Measurements from ENCODE around the gene PIK3C2A. TPM values are rescaled to one million over a fixed set of nuclear protein-coding genes. Genes with fewer than 3 reads are reported as not detected.

PIK3C2A gene
- total RNA-seq, 2 experiments from 2014 or later: 21.5 to 24.9 TPM

DNA sequence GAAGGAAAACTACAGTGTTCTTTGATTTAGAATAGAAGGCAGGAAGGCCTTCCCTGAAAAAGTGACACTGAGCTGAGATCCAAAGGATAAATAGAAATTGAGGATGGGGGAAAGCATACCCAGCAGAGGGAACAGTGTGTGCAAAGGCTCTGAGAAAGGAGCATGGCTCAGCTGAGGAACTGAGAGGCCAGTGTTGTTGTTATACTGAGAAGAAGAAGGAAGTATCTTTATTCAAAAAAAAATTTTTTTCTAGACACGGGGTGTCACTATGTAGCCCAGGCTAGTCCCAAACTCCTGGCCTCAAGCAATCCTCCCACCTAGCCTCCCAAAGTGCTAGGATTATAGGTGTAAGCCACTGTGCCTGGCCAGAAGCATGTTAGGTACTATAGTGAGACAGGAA, 3.5 kb upstream of the PIK3C2A start:
- peaks cover 27% of the 10 kb centered on the region for H3K4me1 Mint-ChIP-seq (ENCODE audit: low read depth)
- H3K9me3 Mint-ChIP-seq (ENCODE audit: insufficient read depth): peaks cover 7% of the 10 kb centered on the region
- DNase-seq: no peak
- peaks cover 4% of the 10 kb centered on the region for H3K27me3 Mint-ChIP-seq (ENCODE audit: low read depth)
- ChIA-PET POLR2A (no interaction called here), CTCF (interaction anchor here (1.0 kb wide), 1 partner anchor 66 kb away, joined by 3 read pairs; no protein-coding TSS in a partner anchor)
- H3K27ac Mint-ChIP-seq: no peak overlapping the region
- no peak for ATAC-seq
- no peak overlapping the region for H3K4me3 Mint-ChIP-seq
- no peaks in the 10 kb centered on the region for H3K36me3 Mint-ChIP-seq (ENCODE audit: low read depth)

DNA sequence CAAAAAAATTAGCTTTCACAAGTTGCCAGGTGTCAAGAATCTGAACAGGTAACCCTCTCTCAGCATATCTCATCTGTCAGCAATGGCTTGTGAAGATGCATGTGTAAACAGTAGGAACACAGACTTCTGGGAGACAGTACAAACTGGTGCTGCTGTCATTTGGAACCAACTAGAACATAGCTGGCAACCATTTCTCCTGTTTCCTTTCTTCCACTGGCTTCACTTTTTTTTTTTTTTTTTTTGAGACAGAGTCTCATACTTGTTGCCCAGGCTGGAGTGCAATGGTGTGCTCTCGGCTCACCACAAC, 2.1 kb upstream of the PIK3C2A start:
- CTCF ChIA-PET: interaction anchor here (0.6 to 1.5 kb wide), 5 partner anchors 10 to 145 kb away, joined by 3 to 5 read pairs (median 4); partner anchors contain the start of gene NUCB2
- Mint-ChIP-seq H3K9me3 (ENCODE audit: insufficient read depth) (peaks cover 7% of the 10 kb centered on the region), H3K27ac (no peak overlapping the region), H3K4me1 (ENCODE audit: low read depth) (peaks cover 33% of the 10 kb centered on the region), H3K4me3 (peak overlapping the region; percentile 99), H3K27me3 (ENCODE audit: low read depth) (no peaks in the 10 kb centered on the region), H3K36me3 (ENCODE audit: low read depth) (no peaks in the 10 kb centered on the region)
- POLR2A ChIA-PET: interaction anchor here (1.3 kb wide), 1 partner anchor 9 kb away, joined by 3 read pairs; no protein-coding TSS in a partner anchor
- ATAC-seq (no peak), DNase-seq (no peak)

DNA sequence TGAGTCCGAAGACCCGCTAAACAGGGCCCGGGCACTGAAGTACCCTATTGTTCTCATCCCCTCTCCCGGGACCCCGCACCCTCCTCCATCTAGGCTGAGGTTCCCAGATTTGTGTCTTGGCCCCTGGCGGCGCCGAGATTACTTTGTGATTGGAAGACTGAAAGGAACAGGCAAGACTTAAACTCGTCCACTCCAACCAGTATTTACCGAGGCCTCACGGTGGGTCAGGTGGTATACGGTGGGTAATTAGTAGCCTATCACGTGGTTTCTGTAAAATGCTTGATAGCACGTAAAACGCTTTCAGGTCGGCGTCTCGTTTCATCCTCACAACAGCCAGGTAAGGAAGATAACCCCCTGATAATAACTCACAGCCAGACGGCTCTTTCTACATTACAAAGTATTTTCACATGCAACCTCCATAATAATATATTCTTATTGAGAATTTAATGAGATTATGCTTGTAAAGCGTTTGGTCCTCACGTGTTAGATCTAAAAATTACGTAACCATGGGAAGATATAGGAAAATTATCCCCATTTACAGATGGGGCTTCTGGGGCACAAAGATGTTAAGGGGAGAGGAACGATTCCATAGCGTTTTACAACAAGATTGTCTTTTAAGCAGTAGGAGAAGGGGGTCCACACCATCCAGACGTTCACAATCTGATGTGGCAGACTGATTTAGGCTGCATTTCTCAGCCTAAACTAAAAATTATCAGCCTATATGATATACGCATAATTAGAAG, 642 bp upstream of the PIK3C2A start:
- POLR2A ChIA-PET: interaction anchor here (0.7 to 1.3 kb wide), 6 partner anchors 9 to 82 kb away, joined by 3 to 4 read pairs (median 3); partner anchors contain the start of gene NUCB2
- H3K27ac Mint-ChIP-seq: peak overlapping the region; percentile 98

DNA sequence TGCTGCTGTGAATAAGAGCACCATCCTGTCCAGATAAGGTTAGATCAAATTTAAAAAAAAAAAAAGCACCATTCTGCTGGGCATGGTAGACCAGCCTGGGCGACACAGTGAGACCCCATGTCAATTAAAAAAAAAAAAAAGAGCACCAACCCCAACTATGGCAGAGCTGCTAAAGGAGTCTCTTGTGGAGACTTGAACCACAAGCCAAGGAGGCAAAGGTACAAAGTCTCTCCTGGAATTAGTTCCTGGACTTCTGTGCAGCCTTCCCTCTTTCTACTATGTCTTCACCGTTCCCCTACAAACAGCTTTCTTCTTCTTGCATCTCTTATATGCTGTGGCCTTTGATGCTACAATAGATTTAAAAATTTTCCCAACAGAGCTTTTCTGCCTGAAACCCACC, 1.3 kb downstream of the PIK3C2A start:
- H3K27me3 Mint-ChIP-seq (ENCODE audit: low read depth): no peaks in the 10 kb centered on the region
- H3K4me3 Mint-ChIP-seq: peak overlapping the region; percentile 99
- peaks cover 35% of the 10 kb centered on the region for H3K4me1 Mint-ChIP-seq (ENCODE audit: low read depth)
- no peaks in the 10 kb centered on the region for H3K9me3 Mint-ChIP-seq (ENCODE audit: insufficient read depth)
- ATAC-seq: no peak
- no peak overlapping the region for H3K27ac Mint-ChIP-seq
- ChIA-PET POLR2A (interaction anchor here (0.6 kb wide), 1 partner anchor 233 kb away, joined by 4 read pairs; no protein-coding TSS in a partner anchor), CTCF (interaction anchor here (0.6 to 2.4 kb wide), 3 partner anchors 12 to 93 kb away, joined by 4 to 10 read pairs (median 4); no protein-coding TSS in a partner anchor)
- no peak for DNase-seq
- peaks cover 9% of the 10 kb centered on the region for H3K36me3 Mint-ChIP-seq (ENCODE audit: low read depth)

More for the DNA sequence above, 642 bp upstream of the PIK3C2A start:
- peaks cover 33% of the 10 kb centered on the region for H3K4me1 Mint-ChIP-seq (ENCODE audit: low read depth)
- CTCF ChIA-PET: interaction anchor here (0.6 to 2.4 kb wide), 4 partner anchors 10 to 145 kb away, joined by 3 to 10 read pairs (median 4); no protein-coding TSS in a partner anchor
- no peaks in the 10 kb centered on the region for H3K9me3 Mint-ChIP-seq (ENCODE audit: insufficient read depth)
- H3K4me3 Mint-ChIP-seq: peak overlapping the region; percentile 99
- H3K27me3 Mint-ChIP-seq (ENCODE audit: low read depth): no peaks in the 10 kb centered on the region
- ATAC-seq (peak; percentile 57), DNase-seq (peak; percentile 68)
- peaks cover 7% of the 10 kb centered on the region for H3K36me3 Mint-ChIP-seq (ENCODE audit: low read depth)

DNA sequence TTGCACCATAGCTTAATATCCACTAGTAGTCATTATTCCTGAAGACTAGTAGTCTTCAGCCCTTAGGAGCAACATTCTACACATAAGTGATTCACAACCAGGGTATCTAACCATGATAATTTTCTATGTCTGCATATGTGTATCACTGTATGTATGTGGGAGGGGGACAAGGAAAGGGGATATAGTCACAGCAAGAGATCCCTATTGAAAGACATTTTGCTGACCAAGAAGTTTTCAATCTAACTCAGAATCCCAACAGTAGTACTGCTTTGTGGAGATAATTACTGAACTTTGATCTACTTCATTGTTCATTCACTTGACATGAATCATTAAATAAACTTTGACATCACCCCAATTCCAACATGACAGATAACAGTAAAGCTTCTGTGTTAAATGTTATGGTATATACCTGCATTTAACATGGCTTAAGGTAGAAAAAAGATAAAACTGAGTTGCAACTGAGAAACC, 10.3 kb downstream of the PIK3C2A start:
- Mint-ChIP-seq H3K27me3 (ENCODE audit: low read depth) (no peaks in the 10 kb centered on the region), H3K4me1 (ENCODE audit: low read depth) (no peaks in the 10 kb centered on the region), H3K9me3 (ENCODE audit: insufficient read depth) (no peaks in the 10 kb centered on the region), H3K27ac (no peak overlapping the region), H3K36me3 (ENCODE audit: low read depth) (peaks cover 14% of the 10 kb centered on the region), H3K4me3 (no peak overlapping the region)
- POLR2A ChIA-PET: no interaction called here
- DNase-seq: no peak
- CTCF ChIA-PET: no interaction called here
- no peak for ATAC-seq

DNA sequence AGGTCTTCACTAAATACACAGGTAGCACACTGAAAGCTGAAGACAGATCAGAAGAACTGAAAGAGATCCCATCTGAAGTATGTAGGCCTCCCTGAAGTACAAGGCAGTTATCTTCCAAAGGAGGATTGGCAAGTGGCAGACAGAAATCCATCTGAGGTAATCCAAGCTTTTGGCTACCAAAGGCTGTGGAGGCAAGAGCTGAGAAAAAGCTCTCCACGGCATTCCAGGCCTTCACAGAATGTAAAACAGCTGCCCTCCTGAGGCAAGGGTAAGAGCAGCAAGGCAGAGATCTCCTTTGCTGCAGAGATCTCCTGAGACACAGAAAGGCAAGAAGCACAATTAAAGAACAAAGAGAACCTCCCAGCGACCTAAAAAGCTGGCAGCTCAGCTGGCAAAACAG, 19.1 kb downstream of the PIK3C2A start:
- no peak for ATAC-seq
- H3K27me3 Mint-ChIP-seq (ENCODE audit: low read depth): no peaks in the 10 kb centered on the region
- no peak overlapping the region for H3K27ac Mint-ChIP-seq
- H3K9me3 Mint-ChIP-seq (ENCODE audit: insufficient read depth): no peaks in the 10 kb centered on the region
- no peak overlapping the region for H3K4me3 Mint-ChIP-seq
- CTCF ChIA-PET: no interaction called here
- peaks cover 17% of the 10 kb centered on the region for H3K36me3 Mint-ChIP-seq (ENCODE audit: low read depth)
- POLR2A ChIA-PET: interaction anchor here (0.9 kb wide), 1 partner anchor 19 kb away, joined by 3 read pairs; the partner anchor contains the start of gene PIK3C2A
- no peaks in the 10 kb centered on the region for H3K4me1 Mint-ChIP-seq (ENCODE audit: low read depth)
- no peak for DNase-seq

DNA sequence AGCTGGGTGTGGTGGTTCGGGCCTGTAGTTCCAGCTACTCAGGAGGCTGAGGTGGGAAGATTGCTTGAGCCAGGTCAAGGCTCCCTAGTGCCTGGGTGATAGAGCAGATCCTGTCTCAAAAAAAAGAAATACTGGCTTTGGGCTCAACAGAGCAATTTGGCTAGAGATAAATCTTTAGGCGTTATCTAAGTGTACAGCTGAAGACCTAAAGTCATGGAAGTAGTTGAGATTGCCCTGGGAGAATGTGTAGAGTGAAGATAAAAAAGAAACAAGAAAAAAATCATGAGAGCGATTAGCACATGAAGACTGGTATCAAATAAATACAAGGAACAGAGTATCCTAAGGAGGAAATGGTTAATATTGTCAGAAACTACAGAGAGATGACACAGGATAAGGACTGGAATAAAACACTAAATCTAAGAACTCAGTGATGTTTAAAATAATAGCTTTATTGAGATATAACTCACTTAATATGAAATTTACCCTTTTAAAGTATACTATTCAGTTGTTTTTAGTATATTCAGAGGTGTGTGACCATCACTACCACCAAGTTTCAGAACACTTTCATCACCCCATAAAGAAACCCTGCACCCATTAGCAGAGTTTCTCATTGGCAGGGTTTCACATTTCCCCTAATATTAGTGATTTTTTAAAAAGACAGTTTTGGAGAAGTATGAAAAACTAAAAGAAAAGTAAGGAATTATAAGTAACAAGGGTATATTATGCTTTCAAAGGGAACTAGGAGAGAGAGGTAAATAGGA, 20.7 kb downstream of the PIK3C2A start:
- Mint-ChIP-seq H3K36me3 (ENCODE audit: low read depth) (peaks cover 9% of the 10 kb centered on the region), H3K27ac (no peak overlapping the region), H3K27me3 (ENCODE audit: low read depth) (no peaks in the 10 kb centered on the region), H3K4me1 (ENCODE audit: low read depth) (no peaks in the 10 kb centered on the region), H3K9me3 (ENCODE audit: insufficient read depth) (no peaks in the 10 kb centered on the region), H3K4me3 (no peak overlapping the region)
- ChIA-PET POLR2A (no interaction called here), CTCF (no interaction called here)
- DNase-seq (no peak), ATAC-seq (no peak)

DNA sequence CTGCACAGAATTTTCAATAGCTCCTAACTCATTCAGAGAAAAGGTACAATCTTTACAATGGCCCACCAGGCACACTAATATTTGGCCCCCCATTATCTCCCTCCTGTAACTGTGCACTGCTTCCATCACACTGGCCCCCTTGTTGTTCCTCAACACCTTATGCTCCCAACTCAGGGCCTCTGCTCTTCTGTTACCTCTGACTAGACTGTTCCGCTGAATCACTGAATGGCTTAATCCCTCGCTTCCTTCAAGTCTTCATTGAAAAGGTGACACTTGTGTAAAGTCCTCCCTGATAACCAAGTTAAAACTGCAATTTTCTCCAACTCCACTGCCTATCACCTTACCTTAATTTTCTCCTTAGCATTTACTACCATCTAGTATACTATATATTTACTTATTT, 21.8 kb downstream of the PIK3C2A start:
- H3K36me3 Mint-ChIP-seq (ENCODE audit: low read depth): peaks cover 9% of the 10 kb centered on the region

DNA sequence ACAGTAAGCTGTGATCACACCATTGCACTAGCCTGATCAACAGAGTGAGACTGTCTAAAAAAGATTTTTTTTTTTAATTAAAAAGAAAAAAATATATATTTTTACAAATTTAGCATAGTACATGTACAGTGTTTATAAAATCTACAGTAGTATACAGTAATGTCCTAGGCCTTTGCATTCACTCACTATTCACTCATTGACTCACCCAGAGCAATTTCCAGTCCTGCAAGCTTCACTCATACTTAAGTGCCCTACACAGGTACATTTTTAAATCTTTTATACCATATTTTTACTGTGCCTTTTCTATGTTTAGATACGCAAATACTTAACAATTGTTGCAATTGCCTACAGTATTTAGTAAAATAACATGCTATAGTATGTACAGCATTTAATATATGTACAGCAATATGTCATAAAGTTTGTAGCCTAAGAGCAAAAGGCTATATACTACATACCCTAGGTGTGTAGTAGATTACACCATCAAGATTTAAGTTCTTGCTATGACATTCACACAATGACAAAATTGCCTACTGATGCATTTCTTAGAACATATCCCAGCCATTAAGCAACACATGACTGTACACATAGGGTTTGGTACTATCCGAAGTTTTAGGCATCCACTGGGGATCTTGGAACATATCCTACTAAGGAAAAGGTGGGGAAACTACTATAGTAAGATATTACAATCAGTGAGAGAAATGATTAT, 22.8 kb downstream of the PIK3C2A start:
- Mint-ChIP-seq H3K27ac (no peak overlapping the region), H3K9me3 (ENCODE audit: insufficient read depth) (no peaks in the 10 kb centered on the region), H3K36me3 (ENCODE audit: low read depth) (peaks cover 7% of the 10 kb centered on the region), H3K27me3 (ENCODE audit: low read depth) (no peaks in the 10 kb centered on the region), H3K4me3 (no peak overlapping the region), H3K4me1 (ENCODE audit: low read depth) (no peaks in the 10 kb centered on the region)
- POLR2A ChIA-PET: no interaction called here
- CTCF ChIA-PET: no interaction called here
- ATAC-seq: no peak
- DNase-seq: no peak

More for the DNA sequence above, 21.8 kb downstream of the PIK3C2A start:
- ChIA-PET CTCF (no interaction called here), POLR2A (no interaction called here)
- Mint-ChIP-seq H3K4me3 (no peak overlapping the region), H3K4me1 (ENCODE audit: low read depth) (no peaks in the 10 kb centered on the region), H3K9me3 (ENCODE audit: insufficient read depth) (no peaks in the 10 kb centered on the region), H3K27me3 (ENCODE audit: low read depth) (no peaks in the 10 kb centered on the region), H3K27ac (no peak overlapping the region)
- DNase-seq (no peak), ATAC-seq (no peak)

DNA sequence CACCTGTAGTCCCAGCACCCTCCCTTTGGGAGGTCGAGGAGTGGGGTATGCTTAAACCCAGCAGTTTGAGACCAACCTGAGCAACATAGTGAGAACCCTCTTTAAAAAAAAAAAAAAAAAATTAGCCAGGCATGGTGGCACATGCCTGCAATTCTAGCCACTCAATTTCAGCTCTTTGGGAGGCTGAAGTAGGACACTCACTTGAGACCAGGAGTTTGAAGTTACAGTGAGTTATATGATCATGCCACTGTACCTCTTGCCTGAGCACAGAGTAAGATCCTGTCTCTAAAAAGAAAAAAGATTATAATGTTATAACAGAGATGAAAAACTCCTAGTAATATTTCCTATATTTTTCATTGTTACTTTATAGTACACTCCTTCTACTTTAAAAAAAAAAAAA, 23.9 kb downstream of the PIK3C2A start:
- ChIA-PET CTCF (no interaction called here), POLR2A (no interaction called here)
- Mint-ChIP-seq H3K4me1 (ENCODE audit: low read depth) (no peaks in the 10 kb centered on the region), H3K36me3 (ENCODE audit: low read depth) (peaks cover 7% of the 10 kb centered on the region), H3K4me3 (no peak overlapping the region), H3K9me3 (ENCODE audit: insufficient read depth) (no peaks in the 10 kb centered on the region), H3K27ac (no peak overlapping the region), H3K27me3 (ENCODE audit: low read depth) (no peaks in the 10 kb centered on the region)
- ATAC-seq: no peak
- DNase-seq: no peak

DNA sequence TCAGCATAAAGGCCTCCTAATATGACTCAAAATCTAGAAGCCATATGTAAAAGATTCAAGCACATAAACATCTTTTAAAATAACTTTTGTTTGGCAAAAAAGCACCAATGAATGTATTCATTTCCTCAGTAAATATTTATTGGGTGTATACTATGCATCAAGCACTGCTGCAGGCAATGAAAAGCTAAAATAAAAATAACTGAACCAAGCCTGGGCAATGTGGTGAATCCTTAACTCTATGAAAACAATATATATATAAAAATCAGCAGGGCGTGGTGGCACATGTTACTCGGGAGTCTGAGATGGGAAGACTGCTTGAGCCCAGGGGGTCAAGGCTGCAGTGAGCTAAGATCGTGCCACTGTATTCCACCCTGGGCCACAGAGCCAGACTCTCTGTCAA, 27.8 kb downstream of the PIK3C2A start:
- H3K4me3 Mint-ChIP-seq: no peak overlapping the region
- ChIA-PET CTCF (no interaction called here), POLR2A (no interaction called here)
- H3K4me1 Mint-ChIP-seq (ENCODE audit: low read depth): no peaks in the 10 kb centered on the region
- ATAC-seq (no peak), DNase-seq (no peak)
- H3K9me3 Mint-ChIP-seq (ENCODE audit: insufficient read depth): no peaks in the 10 kb centered on the region
- no peaks in the 10 kb centered on the region for H3K27me3 Mint-ChIP-seq (ENCODE audit: low read depth)
- H3K36me3 Mint-ChIP-seq (ENCODE audit: low read depth): peaks cover 2% of the 10 kb centered on the region
- H3K27ac Mint-ChIP-seq: no peak overlapping the region

All from activated CD8-positive, alpha-beta T cell treated with anti-CD3 and anti-CD28 coated beads, Interleukin-2, amount 10 ng/mL, durations not matched to agents 7 days and 5 days (primary cell).